HEK293T (cell line): ENCODE measurements around the gene FUT3.

Experiments
- ELF4 ChIP-seq: fragments of 450-650 bp; IDR thresholded peaks from 2 replicates; pipeline ENCODE4 v1.6.1; 2017; ENCODE audit warnings: antibody characterized with exemption
- FOXK2 ChIP-seq: fragments of 450-650 bp; IDR thresholded peaks from 2 replicates; pipeline ENCODE4 v1.6.1; 2016; ENCODE audit warnings: mild to moderate bottlenecking
- FOXM1 ChIP-seq: fragments of 450-650 bp; IDR thresholded peaks from 2 replicates; pipeline ENCODE4 v1.6.1; 2017; ENCODE audit warnings: mild to moderate bottlenecking, borderline replicate concordance
- HDGF ChIP-seq: fragments of 450-650 bp; IDR thresholded peaks from 2 replicates; pipeline ENCODE4 v1.6.1; 2017; ENCODE audit warnings: antibody characterized with exemption, borderline replicate concordance
- L3MBTL2 ChIP-seq: fragments of 450-650 bp; conservative IDR thresholded peaks from 2 replicates; pipeline ENCODE4 v1.6.1; 2016; ENCODE audit warnings: mild to moderate bottlenecking
- NFRKB ChIP-seq: fragments of 450-650 bp; IDR thresholded peaks from 2 replicates; pipeline ENCODE4 v1.6.1; 2016; ENCODE audit warnings: mild to moderate bottlenecking, moderate library complexity
- PKNOX1 ChIP-seq: fragments of 450-650 bp; IDR thresholded peaks from 2 replicates; pipeline ENCODE4 v1.6.1; 2016

GRCh38 chr19:5822181-5822844 lies 28.9 kb downstream of the FUT3 start:
- TF ChIP-seq FOXK2 (no peak), HDGF (no peak), NFRKB (no peak), ELF4 (no peak), PKNOX1 (no peak), FOXM1 (no peak), L3MBTL2 (no peak)
